Right atrium auricular region (tissue), 2 donors: Measurements from ENCODE around the gene LGI4. TPM values are rescaled to one million over a fixed set of nuclear protein-coding genes. Genes with fewer than 3 reads are reported as not detected.
"Not testable (repeated sequence)": the region's sequence is repeated elsewhere in the genome, so short reads cannot be mapped to it uniquely, and the experiment has no call there.

ENCODE experiments used
- DNase-seq: peaks from one replicate; pipeline ENCODE4 v3.0.0-alpha.2; 2019; ENCODE audit warnings: low spot score
- H3K27ac ChIP-seq, 2 donors: fragments of 200-600 bp; sonication (generic); 1 replicate in 1 of 2; 2 replicates in 1 of 2; pipeline ENCODE4 v1.5.1; 2016 to 2019
- H3K27me3 ChIP-seq, 2 donors: fragments of 200-600 bp; sonication (generic); one replicate each; pipeline versions ENCODE4 v1.5.1 to v1.6.0; 2017 to 2019
- H3K36me3 ChIP-seq: fragments of 200-600 bp; sonication (generic); one replicate; pipeline ENCODE4 v1.5.1; 2016
- H3K4me1 ChIP-seq, 2 donors: fragments of 200-600 bp; sonication (generic); one replicate each; pipeline versions ENCODE4 v1.5.1 to v1.6.0; 2017 to 2019
- H3K4me3 ChIP-seq, 2 donors: fragments of 200-600 bp; sonication (generic); 1 replicate in 1 of 2; 2 replicates in 1 of 2; pipeline ENCODE4 v1.5.1; 2017 to 2019; ENCODE audit warnings: mild to moderate bottlenecking in 1 of 2, moderate library complexity in 1 of 2
- H3K9me3 ChIP-seq, 2 donors: fragments of 200-600 bp; sonication (generic); one replicate each; pipeline ENCODE4 v1.5.1; 2019
- total RNA-seq, 2 donors: library from RNA; depleted of rRNA; stranded (reverse); fragments of >200 nt; gene quantifications; one replicate each; pipeline ENCODE4 v1.1.0, GENCODE V29; 2016
- TF ChIP-seq, protein P1 (sequence below), 2 donors: fragments of 200-600 bp; sonication (generic); IDR thresholded peaks; one replicate each; pipeline ENCODE4 v1.5.1; 2019; ENCODE audit warnings: antibody characterized with exemption in 2 of 2

The LGI4 gene
- total RNA-seq, 2 donors from 2014 or later = 10.9 to 42.5 TPM

- TF ChIP-seq, protein P1, sequence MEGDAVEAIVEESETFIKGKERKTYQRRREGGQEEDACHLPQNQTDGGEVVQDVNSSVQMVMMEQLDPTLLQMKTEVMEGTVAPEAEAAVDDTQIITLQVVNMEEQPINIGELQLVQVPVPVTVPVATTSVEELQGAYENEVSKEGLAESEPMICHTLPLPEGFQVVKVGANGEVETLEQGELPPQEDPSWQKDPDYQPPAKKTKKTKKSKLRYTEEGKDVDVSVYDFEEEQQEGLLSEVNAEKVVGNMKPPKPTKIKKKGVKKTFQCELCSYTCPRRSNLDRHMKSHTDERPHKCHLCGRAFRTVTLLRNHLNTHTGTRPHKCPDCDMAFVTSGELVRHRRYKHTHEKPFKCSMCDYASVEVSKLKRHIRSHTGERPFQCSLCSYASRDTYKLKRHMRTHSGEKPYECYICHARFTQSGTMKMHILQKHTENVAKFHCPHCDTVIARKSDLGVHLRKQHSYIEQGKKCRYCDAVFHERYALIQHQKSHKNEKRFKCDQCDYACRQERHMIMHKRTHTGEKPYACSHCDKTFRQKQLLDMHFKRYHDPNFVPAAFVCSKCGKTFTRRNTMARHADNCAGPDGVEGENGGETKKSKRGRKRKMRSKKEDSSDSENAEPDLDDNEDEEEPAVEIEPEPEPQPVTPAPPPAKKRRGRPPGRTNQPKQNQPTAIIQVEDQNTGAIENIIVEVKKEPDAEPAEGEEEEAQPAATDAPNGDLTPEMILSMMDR (IDR thresholded peaks at IDR 0.05) = no peak
- H3K27me3 ChIP-seq = peaks cover 0 to 7% of the 10 kb centered on the region in 2 donors
- peak within 1 kb of the TSS; percentile 58 to 67 for H3K4me3 ChIP-seq
- peak; percentile 85 for DNase-seq
- H3K27ac ChIP-seq = peak within 1 kb of the TSS; percentile 70 to 85
- no peaks in the 10 kb centered on the region for H3K9me3 ChIP-seq
- peaks cover 0 to 23% of the 10 kb centered on the region in 2 donors for H3K4me1 ChIP-seq
- H3K36me3 ChIP-seq = peaks cover 10% of the 10 kb centered on the region
Observed at GRCh38 chr19:35154525-35155406, 19.9 kb upstream of the LGI4 start, which contains the start of gene FXYD5. Gene FXYD5, plus strand, starts transcription at chr19:35154735. Its CDS starts 816 bp downstream, at chr19:35155551.

DNA sequence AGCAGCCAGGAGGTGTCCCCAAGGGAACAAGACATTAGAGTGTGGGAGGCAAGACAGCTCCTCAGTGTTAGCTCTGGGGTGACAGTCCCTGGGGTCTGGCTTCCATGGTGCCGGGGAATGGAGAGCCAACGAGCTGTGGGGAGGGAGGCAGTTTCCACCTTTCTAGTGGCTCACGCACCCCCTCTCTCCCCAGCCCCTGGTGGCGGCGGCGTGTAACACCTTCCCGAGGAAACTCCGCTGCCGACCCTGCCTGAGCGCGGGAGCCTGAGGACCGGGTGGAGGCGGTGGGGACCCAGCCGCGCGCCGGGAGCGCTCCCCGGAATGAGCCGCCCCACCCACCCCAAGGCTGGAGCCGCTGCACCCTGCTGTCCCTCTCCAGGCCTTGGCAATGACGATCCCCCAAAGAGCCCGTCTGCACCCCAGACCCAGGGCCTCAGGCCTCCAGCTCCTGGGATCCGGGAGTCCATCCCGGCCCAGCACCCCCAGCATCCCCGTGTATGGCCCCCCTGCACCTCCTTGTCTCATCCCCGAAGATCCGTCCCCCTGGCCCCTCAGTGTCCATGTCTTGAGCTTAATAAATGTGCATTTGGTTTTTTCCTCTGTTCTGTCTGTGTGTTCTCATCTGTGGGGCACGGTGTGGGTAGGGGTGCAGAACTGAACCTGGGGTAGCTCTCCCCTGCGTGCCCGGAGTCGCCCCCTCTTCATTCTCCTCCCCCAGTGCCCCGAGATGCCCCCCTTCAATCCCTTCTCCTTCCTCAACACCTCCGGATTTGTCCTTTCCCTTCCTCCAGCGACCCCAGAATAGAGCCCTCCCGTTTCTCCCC lies 19.1 kb upstream of the LGI4 start:
- peak overlapping the region; percentile 70 to 85 for H3K27ac ChIP-seq
- H3K9me3 ChIP-seq = no peaks in the 10 kb centered on the region
- H3K4me3 ChIP-seq = peak overlapping the region; percentile 58 to 67
- TF ChIP-seq, protein P1 (IDR thresholded peaks at IDR 0.05) = peak in 1 of 2 donors; percentile 66
- no peak for DNase-seq
- H3K4me1 ChIP-seq = peaks cover 0 to 23% of the 10 kb centered on the region in 2 donors
- H3K27me3 ChIP-seq = peaks cover 0 to 7% of the 10 kb centered on the region in 2 donors
- H3K36me3 ChIP-seq = peaks cover 10% of the 10 kb centered on the region

- not testable (repeated sequence) for H3K27me3 ChIP-seq, H3K27ac ChIP-seq, H3K4me3 ChIP-seq, H3K9me3 ChIP-seq, H3K36me3 ChIP-seq, DNase-seq
- H3K4me1 ChIP-seq = peaks cover 0 to 23% of the 10 kb centered on the region in 2 donors
Observed at GRCh38 chr19:35153129-35153522, 18.3 kb upstream of the LGI4 start.

- peaks cover 0 to 7% of the 10 kb centered on the region in 2 donors for H3K27me3 ChIP-seq
- no peak for DNase-seq
- H3K4me3 ChIP-seq = no peak overlapping the region
- TF ChIP-seq, protein P1 (IDR thresholded peaks at IDR 0.05) = no peak
- H3K4me1 ChIP-seq = peaks cover 0 to 23% of the 10 kb centered on the region in 2 donors
- H3K9me3 ChIP-seq = no peaks in the 10 kb centered on the region
- no peak overlapping the region for H3K27ac ChIP-seq
- no peaks in the 10 kb centered on the region for H3K36me3 ChIP-seq
Observed at GRCh38 chr19:35151273-35152065, 16.6 kb upstream of the LGI4 start.

DNA sequence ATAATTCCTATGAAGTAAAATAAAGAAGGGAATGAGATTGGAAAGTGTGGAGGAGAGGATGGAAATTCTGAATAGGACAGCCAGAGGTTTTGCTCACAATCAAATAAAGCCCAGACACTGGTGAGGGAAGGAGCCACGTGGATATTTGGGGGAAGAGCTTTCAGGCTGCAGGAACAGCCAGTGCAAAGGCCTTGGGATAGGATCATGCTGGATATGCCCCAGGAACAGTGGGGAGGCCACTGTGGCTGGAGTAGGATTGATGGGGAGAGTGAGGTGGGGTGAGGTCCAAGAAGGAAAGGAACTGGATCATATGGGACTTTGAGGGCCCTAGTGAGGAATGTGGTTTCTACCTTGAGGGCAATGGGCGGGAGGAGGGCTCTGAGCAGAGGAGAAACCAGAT lies 15.6 kb upstream of the LGI4 start:
- peaks cover 0 to 7% of the 10 kb centered on the region in 2 donors for H3K27me3 ChIP-seq
- TF ChIP-seq, protein P1 (IDR thresholded peaks at IDR 0.05) = no peak
- H3K9me3 ChIP-seq = no peaks in the 10 kb centered on the region
- no peak overlapping the region for H3K4me3 ChIP-seq
- H3K4me1 ChIP-seq = peaks cover 0 to 20% of the 10 kb centered on the region in 2 donors
- no peak for DNase-seq
- H3K27ac ChIP-seq = no peak overlapping the region
- no peaks in the 10 kb centered on the region for H3K36me3 ChIP-seq
